Measurements from ENCODE around the gene KCNF1. TPM values are rescaled to one million over a fixed set of nuclear protein-coding genes. Genes with fewer than 3 reads are reported as not detected.

The KCNF1 gene, protein sequence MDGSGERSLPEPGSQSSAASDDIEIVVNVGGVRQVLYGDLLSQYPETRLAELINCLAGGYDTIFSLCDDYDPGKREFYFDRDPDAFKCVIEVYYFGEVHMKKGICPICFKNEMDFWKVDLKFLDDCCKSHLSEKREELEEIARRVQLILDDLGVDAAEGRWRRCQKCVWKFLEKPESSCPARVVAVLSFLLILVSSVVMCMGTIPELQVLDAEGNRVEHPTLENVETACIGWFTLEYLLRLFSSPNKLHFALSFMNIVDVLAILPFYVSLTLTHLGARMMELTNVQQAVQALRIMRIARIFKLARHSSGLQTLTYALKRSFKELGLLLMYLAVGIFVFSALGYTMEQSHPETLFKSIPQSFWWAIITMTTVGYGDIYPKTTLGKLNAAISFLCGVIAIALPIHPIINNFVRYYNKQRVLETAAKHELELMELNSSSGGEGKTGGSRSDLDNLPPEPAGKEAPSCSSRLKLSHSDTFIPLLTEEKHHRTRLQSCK
- total RNA-seq (2021) (1.2 to 1.4 TPM (median 1.2 TPM) in 3 replicates), Bru-seq, nascent RNA (percentile 8 among the genes with signal in this experiment)
- long read RNA-seq, experiment 1, partial matches to known transcripts = 0 of 4 reads
- long read RNA-seq, experiment 1, other reads (novel, unspliced or antisense) = 0 of 4 reads
- long read RNA-seq, experiment 2, partial matches to known transcripts = 0 of 4 reads
- long read RNA-seq, experiment 2, other reads (novel, unspliced or antisense) = 0 of 4 reads
- long read RNA-seq, experiment 3 = 0 reads

DNA sequence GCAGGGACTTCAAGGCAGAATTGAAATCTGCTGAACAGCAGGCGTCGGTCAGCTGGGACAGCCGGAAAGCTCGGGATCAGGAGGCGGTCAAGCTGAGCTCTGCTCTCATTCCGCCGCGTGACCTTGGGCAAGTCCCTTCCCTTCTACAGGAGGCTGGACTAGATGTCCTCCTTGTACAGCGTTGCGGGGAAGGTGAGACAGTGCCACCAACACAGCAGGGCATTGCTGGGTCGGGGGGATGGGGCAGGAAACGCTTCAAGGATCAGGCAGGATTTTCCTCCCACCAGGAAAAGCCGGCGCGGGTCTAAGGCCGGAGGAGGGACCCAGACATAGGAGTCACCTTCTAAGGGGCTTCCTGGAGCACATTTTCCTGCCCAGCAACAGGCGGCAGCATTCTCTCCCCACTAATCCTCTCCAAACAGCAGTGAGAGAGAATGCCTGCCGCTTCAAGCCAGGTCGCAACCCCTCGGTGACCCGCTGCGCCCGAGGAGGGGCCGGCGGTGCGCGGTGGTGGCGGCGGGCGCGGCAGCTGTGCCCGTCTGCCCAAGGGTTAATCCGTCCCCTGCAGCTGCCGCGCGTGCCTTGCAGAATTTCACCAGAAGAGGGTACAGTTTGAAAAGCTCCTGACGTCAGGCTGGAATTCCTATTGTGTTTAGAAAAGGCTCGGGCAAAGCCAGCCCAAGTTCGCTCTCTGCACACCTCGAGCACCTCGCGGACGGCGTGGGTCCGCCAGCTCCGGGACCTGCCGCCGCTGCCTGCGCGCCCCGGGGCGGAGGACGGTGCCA is at the start of gene KCNF1:
TSS of gene KCNF1 (plus strand) at position 644 of the 785 bp plus-strand sequence. CDS start 493 bp downstream, outside the sequence.
- H3K4me1 Mint-ChIP-seq = peaks cover 37% of the 10 kb centered on the region
- DNase-seq (ENCODE audit: low spot score) (peak; percentile 62), ATAC-seq (peak; percentile 49)
- H3K27ac Mint-ChIP-seq = no peak within 1 kb of the TSS
- peaks cover 5% of the 10 kb centered on the region; the same call in 1 of the 2 replicates for H3K36me3 Mint-ChIP-seq
- peaks cover 37% of the 10 kb centered on the region for H3K27me3 Mint-ChIP-seq (ENCODE audit: low read depth)
- ChIA-PET CTCF (interaction anchor here (0.7 to 6.8 kb wide), 14 partner anchors 10 to 220 kb away, joined by 3 to 84 read pairs (median 6); a partner anchor contains a TSS), POLR2A (no interaction called here)
- peak within 1 kb of the TSS; percentile 68 for H3K4me3 Mint-ChIP-seq
- no peaks in the 10 kb centered on the region for H3K9me3 Mint-ChIP-seq
- TF ChIP-seq, protein P1, sequence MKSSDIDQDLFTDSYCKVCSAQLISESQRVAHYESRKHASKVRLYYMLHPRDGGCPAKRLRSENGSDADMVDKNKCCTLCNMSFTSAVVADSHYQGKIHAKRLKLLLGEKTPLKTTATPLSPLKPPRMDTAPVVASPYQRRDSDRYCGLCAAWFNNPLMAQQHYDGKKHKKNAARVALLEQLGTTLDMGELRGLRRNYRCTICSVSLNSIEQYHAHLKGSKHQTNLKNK (CRISPR knock-in tag; IDR thresholded peaks at IDR 0.05) = no peak
- TF ChIP-seq, protein P2, sequence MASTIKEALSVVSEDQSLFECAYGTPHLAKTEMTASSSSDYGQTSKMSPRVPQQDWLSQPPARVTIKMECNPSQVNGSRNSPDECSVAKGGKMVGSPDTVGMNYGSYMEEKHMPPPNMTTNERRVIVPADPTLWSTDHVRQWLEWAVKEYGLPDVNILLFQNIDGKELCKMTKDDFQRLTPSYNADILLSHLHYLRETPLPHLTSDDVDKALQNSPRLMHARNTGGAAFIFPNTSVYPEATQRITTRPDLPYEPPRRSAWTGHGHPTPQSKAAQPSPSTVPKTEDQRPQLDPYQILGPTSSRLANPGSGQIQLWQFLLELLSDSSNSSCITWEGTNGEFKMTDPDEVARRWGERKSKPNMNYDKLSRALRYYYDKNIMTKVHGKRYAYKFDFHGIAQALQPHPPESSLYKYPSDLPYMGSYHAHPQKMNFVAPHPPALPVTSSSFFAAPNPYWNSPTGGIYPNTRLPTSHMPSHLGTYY (CRISPR knock-in tag; IDR thresholded peaks at IDR 0.05) = no peak
- TF ChIP-seq, protein P3, sequence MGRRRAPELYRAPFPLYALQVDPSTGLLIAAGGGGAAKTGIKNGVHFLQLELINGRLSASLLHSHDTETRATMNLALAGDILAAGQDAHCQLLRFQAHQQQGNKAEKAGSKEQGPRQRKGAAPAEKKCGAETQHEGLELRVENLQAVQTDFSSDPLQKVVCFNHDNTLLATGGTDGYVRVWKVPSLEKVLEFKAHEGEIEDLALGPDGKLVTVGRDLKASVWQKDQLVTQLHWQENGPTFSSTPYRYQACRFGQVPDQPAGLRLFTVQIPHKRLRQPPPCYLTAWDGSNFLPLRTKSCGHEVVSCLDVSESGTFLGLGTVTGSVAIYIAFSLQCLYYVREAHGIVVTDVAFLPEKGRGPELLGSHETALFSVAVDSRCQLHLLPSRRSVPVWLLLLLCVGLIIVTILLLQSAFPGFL (CRISPR knock-in tag; IDR thresholded peaks at IDR 0.05; ENCODE audit: borderline replicate concordance) = no peak
- TF ChIP-seq CREM (CRISPR knock-in tag; IDR thresholded peaks at IDR 0.05) = no peak
- no peak for TF ChIP-seq ZNF416 (CRISPR knock-in tag; IDR thresholded peaks at IDR 0.05)
- no peak for TF ChIP-seq RORB (CRISPR knock-in tag; IDR thresholded peaks at IDR 0.05)
- TF ChIP-seq FOXP1 (CRISPR knock-in tag; IDR thresholded peaks at IDR 0.05; ENCODE audit: borderline replicate concordance) = peak; percentile 26; the same call in 1 of the 2 replicates
- TF ChIP-seq, protein P4, sequence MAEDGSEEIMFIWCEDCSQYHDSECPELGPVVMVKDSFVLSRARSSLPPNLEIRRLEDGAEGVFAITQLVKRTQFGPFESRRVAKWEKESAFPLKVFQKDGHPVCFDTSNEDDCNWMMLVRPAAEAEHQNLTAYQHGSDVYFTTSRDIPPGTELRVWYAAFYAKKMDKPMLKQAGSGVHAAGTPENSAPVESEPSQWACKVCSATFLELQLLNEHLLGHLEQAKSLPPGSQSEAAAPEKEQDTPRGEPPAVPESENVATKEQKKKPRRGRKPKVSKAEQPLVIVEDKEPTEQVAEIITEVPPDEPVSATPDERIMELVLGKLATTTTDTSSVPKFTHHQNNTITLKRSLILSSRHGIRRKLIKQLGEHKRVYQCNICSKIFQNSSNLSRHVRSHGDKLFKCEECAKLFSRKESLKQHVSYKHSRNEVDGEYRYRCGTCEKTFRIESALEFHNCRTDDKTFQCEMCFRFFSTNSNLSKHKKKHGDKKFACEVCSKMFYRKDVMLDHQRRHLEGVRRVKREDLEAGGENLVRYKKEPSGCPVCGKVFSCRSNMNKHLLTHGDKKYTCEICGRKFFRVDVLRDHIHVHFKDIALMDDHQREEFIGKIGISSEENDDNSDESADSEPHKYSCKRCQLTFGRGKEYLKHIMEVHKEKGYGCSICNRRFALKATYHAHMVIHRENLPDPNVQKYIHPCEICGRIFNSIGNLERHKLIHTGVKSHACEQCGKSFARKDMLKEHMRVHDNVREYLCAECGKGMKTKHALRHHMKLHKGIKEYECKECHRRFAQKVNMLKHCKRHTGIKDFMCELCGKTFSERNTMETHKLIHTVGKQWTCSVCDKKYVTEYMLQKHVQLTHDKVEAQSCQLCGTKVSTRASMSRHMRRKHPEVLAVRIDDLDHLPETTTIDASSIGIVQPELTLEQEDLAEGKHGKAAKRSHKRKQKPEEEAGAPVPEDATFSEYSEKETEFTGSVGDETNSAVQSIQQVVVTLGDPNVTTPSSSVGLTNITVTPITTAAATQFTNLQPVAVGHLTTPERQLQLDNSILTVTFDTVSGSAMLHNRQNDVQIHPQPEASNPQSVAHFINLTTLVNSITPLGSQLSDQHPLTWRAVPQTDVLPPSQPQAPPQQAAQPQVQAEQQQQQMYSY (CRISPR knock-in tag; IDR thresholded peaks at IDR 0.05) = peak; percentile 73
- TF ChIP-seq KAT7 (CRISPR knock-in tag; IDR thresholded peaks at IDR 0.05; ENCODE audit: borderline replicate concordance) = no peak
- no peak for TF ChIP-seq CREB1 (CRISPR knock-in tag; IDR thresholded peaks at IDR 0.05)
- TF ChIP-seq, protein P5, sequence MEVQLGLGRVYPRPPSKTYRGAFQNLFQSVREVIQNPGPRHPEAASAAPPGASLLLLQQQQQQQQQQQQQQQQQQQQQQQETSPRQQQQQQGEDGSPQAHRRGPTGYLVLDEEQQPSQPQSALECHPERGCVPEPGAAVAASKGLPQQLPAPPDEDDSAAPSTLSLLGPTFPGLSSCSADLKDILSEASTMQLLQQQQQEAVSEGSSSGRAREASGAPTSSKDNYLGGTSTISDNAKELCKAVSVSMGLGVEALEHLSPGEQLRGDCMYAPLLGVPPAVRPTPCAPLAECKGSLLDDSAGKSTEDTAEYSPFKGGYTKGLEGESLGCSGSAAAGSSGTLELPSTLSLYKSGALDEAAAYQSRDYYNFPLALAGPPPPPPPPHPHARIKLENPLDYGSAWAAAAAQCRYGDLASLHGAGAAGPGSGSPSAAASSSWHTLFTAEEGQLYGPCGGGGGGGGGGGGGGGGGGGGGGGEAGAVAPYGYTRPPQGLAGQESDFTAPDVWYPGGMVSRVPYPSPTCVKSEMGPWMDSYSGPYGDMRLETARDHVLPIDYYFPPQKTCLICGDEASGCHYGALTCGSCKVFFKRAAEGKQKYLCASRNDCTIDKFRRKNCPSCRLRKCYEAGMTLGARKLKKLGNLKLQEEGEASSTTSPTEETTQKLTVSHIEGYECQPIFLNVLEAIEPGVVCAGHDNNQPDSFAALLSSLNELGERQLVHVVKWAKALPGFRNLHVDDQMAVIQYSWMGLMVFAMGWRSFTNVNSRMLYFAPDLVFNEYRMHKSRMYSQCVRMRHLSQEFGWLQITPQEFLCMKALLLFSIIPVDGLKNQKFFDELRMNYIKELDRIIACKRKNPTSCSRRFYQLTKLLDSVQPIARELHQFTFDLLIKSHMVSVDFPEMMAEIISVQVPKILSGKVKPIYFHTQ (CRISPR knock-in tag; IDR thresholded peaks at IDR 0.05) = no peak
- no peak for TF ChIP-seq SOX15 (CRISPR knock-in tag; IDR thresholded peaks at IDR 0.05)
- TF ChIP-seq ZNF219 (CRISPR knock-in tag; IDR thresholded peaks at IDR 0.05; ENCODE audit: borderline replicate concordance) = no peak
- TF ChIP-seq ZNF232 (CRISPR knock-in tag; IDR thresholded peaks at IDR 0.05) = no peak
- TF ChIP-seq, protein P6, sequence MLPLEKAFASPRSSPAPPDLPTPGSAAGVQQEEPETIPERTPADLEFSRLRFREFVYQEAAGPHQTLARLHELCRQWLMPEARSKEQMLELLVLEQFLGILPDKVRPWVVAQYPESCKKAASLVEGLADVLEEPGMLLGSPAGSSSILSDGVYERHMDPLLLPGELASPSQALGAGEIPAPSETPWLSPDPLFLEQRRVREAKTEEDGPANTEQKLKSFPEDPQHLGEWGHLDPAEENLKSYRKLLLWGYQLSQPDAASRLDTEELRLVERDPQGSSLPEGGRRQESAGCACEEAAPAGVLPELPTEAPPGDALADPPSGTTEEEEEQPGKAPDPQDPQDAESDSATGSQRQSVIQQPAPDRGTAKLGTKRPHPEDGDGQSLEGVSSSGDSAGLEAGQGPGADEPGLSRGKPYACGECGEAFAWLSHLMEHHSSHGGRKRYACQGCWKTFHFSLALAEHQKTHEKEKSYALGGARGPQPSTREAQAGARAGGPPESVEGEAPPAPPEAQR (CRISPR knock-in tag; IDR thresholded peaks at IDR 0.05) = no peak
- no peak for TF ChIP-seq CBFB (CRISPR knock-in tag; IDR thresholded peaks at IDR 0.05; ENCODE audit: low read depth)
- TF ChIP-seq, protein P7, sequence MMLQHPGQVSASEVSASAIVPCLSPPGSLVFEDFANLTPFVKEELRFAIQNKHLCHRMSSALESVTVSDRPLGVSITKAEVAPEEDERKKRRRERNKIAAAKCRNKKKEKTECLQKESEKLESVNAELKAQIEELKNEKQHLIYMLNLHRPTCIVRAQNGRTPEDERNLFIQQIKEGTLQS (CRISPR knock-in tag; conservative IDR thresholded peaks at IDR 0.05) = no peak
- no peak for TF ChIP-seq FOXJ3 (CRISPR knock-in tag; IDR thresholded peaks at IDR 0.05; ENCODE audit: borderline replicate concordance)
- no peak for TF ChIP-seq JUN (CRISPR knock-in tag; IDR thresholded peaks at IDR 0.05)
- TF ChIP-seq SMAD4 (CRISPR knock-in tag; IDR thresholded peaks at IDR 0.05) = no peak
- TF ChIP-seq, protein P8, sequence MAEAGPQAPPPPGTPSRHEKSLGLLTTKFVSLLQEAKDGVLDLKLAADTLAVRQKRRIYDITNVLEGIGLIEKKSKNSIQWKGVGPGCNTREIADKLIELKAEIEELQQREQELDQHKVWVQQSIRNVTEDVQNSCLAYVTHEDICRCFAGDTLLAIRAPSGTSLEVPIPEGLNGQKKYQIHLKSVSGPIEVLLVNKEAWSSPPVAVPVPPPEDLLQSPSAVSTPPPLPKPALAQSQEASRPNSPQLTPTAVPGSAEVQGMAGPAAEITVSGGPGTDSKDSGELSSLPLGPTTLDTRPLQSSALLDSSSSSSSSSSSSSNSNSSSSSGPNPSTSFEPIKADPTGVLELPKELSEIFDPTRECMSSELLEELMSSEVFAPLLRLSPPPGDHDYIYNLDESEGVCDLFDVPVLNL (CRISPR knock-in tag; IDR thresholded peaks at IDR 0.05; ENCODE audit: borderline replicate concordance, low read depth) = no peak
